ENCODE results near the gene C17orf50.
"Not testable (repeated sequence)": the region's sequence is repeated elsewhere in the genome, so short reads cannot be mapped to it uniquely, and the experiment has no call there.

The C17orf50 gene

DNA sequence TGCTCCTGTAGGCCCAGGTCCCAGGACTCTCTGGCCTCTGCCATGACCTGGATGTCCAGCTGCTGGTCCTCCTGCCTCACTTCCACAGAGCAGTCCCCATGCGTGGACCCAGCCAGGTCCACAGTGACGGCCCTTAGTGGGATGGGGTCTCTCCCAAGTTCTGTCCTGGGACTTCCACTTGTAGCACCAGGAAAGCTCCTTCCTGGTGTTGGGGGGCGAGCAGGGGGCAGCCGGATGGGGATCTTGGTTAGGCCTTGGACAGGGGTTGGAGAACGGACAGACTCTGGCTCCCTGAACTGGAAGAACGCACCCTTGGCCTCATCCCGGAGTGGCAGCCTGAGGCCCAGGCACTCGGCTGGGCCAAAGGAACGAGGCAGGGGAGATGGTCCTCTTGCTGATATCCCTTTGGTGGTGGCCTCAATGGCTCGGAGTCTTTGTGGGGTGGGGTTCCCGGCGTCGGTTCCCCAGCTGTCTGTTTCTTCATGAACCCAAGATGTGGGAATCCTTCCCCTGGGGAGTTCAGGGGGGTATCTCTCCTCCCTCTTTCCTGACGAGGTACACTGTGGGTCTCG, 14.9 kb upstream of the C17orf50 start:
- H3K9me3 ChIP-seq (replicated peaks; ENCODE audit: low read length): no peaks in the 10 kb centered on the region
- H3K4me1 ChIP-seq (ENCODE audit: control insufficient read depth, insufficient read depth, low read length): peaks cover 13% of the 10 kb centered on the region
- no peak overlapping the region for H3K4me2 ChIP-seq (ENCODE audit: low read length)
- H3K36me3 ChIP-seq (ENCODE audit: insufficient read depth, low read length): no peaks in the 10 kb centered on the region
- H3K4me3 ChIP-seq (ENCODE audit: low read length): no peak overlapping the region
- no peak overlapping the region for H3K9ac ChIP-seq (ENCODE audit: low read depth, low read length)
- H3K27me3 ChIP-seq (ENCODE audit: control insufficient read depth, insufficient read depth, low read length): peaks cover 72% of the 10 kb centered on the region

DNA sequence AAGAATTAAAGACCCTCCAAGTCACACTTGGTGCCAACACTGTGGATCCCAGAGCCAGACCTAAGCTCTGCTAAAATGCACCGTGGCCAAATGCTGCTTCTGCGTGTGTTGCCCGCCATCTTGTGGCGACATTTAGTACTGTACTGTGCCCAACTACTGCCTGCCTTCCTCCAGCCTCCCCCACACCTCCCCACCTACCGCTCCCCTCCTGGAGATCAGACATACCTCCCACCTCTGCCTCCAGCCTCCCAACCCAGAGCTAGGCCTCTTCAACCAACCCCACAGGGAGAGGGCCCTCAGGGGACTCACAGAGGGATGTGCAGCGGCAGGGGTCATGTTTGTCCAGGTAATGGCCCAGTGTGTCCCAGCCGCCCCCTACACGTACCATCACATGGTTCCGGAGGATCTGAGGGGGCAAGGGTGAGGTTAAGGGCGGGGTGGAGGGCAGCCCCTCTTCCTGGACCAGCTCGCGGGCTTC, 13.1 kb upstream of the C17orf50 start:
- Histone ChIP-seq H3K27me3 (ENCODE audit: control insufficient read depth, insufficient read depth, low read length) (peaks cover 61% of the 10 kb centered on the region), H3K4me3 (ENCODE audit: low read length) (no peak overlapping the region)

DNA sequence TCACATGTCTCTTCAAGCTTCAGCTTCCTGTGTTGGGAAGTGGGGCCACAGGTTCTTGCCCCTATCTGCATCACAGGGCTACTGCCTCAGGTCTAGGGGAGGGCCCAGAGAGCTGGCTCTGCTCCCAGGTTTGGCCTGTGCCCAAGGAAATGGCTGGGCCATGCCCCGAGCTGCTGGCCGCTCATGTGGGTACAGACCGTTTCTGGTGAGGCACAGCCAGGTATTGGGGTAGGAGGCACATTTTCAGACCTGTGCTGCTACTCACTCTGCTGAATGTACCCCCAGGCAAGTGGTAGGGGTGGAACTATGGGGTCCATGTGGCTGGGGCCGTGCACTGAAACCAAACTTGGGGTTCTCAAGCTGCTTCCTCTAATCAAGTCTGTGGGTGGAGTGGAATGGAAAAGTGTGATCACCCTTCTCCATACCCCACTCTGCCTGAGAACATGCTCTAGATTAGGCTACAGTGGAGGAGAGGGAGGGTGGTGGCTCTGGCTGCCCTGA, 12.3 kb upstream of the C17orf50 start:
- Histone ChIP-seq H3K27me3 (ENCODE audit: control insufficient read depth, insufficient read depth, low read length) (peaks cover 67% of the 10 kb centered on the region), H3K36me3 (ENCODE audit: insufficient read depth, low read length) (no peaks in the 10 kb centered on the region), H3K9ac (ENCODE audit: low read depth, low read length) (no peak overlapping the region)

More for the DNA sequence above, 13.1 kb upstream of the C17orf50 start:
- Histone ChIP-seq H3K9ac (ENCODE audit: low read depth, low read length) (no peak overlapping the region), H3K4me2 (ENCODE audit: low read length) (no peak overlapping the region), H3K36me3 (ENCODE audit: insufficient read depth, low read length) (no peaks in the 10 kb centered on the region), H3K9me3 (replicated peaks; ENCODE audit: low read length) (no peaks in the 10 kb centered on the region), H3K4me1 (ENCODE audit: control insufficient read depth, insufficient read depth, low read length) (peaks cover 10% of the 10 kb centered on the region)

DNA sequence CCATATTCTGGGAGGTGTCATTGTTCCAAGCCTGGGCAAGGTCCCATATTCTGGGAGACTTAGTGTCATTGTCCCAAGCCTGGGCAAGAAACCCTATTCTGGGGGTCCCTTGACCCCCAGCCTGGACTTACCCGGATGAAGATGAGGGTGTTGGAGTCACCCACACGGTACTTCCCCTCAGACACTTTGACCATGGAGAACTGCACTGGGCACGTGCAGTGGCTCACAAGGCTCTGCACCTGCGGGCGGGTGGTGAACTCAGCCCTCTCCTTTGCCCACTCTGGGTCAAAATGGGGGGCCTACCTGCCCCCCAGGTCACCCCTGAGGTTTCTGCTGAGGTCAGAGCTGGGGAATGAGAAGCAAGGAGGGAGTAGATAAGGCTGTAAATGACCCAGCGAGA, 11.7 kb upstream of the C17orf50 start:
- peaks cover 73% of the 10 kb centered on the region for H3K27me3 ChIP-seq (ENCODE audit: control insufficient read depth, insufficient read depth, low read length)
- H3K36me3 ChIP-seq (ENCODE audit: insufficient read depth, low read length): no peaks in the 10 kb centered on the region
- H3K4me2 ChIP-seq (ENCODE audit: low read length): no peak overlapping the region
- H3K4me3 ChIP-seq (ENCODE audit: low read length): no peak overlapping the region
- no peak overlapping the region for H3K9ac ChIP-seq (ENCODE audit: low read depth, low read length)
- peaks cover 10% of the 10 kb centered on the region for H3K4me1 ChIP-seq (ENCODE audit: control insufficient read depth, insufficient read depth, low read length)
- H3K9me3 ChIP-seq (replicated peaks; ENCODE audit: low read length): no peaks in the 10 kb centered on the region

More for the DNA sequence above, 12.3 kb upstream of the C17orf50 start:
- Histone ChIP-seq H3K4me2 (ENCODE audit: low read length) (no peak overlapping the region), H3K4me3 (ENCODE audit: low read length) (no peak overlapping the region), H3K4me1 (ENCODE audit: control insufficient read depth, insufficient read depth, low read length) (peaks cover 10% of the 10 kb centered on the region), H3K9me3 (replicated peaks; ENCODE audit: low read length) (no peaks in the 10 kb centered on the region)

DNA sequence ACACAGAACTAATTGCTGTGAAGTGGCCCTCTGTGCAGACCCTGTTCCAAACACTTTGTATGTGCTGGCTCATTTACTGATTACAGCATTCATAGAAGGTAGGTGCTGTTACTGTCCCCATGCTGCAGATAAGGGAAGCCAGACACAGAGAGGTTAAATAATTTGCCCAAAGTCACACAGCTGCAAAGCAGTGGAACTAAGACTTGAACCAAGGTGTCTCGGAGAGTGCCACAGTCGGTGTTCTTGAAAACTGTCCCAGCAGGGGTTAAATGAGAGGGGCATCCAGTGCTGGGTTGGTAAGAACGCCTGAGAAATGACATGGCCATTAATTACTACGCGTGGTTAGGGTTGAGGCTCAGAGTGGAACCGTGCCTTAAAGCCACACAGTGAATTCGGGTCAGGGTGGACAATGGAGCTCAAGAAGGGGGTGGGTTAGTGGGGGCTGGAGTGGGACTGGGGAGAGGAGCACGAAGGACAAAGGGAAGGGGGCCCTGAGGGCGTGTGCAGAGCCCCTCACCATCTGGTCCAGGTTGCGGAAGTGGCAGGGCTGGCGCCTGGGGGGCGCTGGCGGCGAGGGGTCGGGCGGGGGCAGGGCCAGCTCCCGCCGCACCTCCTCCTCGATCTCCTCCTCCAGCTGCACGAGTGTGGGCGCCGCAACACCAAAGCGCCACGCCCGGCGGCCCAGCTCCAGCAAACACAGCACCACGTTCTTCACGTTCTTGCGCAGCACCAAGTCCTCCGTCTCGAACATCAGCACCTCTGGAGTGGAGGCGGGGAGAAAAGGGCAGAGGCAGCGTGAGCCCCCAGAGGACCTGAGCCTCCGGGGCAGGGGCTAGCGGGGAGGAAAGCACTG, 10.9 kb upstream of the C17orf50 start:
- peaks cover 10% of the 10 kb centered on the region for H3K4me1 ChIP-seq (ENCODE audit: control insufficient read depth, insufficient read depth, low read length)
- H3K27me3 ChIP-seq (ENCODE audit: control insufficient read depth, insufficient read depth, low read length): peaks cover 73% of the 10 kb centered on the region
- no peaks in the 10 kb centered on the region for H3K9me3 ChIP-seq (replicated peaks; ENCODE audit: low read length)
- H3K4me2 ChIP-seq (ENCODE audit: low read length): peak overlapping the region; percentile 65
- H3K9ac ChIP-seq (ENCODE audit: low read depth, low read length): no peak overlapping the region
- H3K4me3 ChIP-seq (ENCODE audit: low read length): no peak overlapping the region
- no peaks in the 10 kb centered on the region for H3K36me3 ChIP-seq (ENCODE audit: insufficient read depth, low read length)

DNA sequence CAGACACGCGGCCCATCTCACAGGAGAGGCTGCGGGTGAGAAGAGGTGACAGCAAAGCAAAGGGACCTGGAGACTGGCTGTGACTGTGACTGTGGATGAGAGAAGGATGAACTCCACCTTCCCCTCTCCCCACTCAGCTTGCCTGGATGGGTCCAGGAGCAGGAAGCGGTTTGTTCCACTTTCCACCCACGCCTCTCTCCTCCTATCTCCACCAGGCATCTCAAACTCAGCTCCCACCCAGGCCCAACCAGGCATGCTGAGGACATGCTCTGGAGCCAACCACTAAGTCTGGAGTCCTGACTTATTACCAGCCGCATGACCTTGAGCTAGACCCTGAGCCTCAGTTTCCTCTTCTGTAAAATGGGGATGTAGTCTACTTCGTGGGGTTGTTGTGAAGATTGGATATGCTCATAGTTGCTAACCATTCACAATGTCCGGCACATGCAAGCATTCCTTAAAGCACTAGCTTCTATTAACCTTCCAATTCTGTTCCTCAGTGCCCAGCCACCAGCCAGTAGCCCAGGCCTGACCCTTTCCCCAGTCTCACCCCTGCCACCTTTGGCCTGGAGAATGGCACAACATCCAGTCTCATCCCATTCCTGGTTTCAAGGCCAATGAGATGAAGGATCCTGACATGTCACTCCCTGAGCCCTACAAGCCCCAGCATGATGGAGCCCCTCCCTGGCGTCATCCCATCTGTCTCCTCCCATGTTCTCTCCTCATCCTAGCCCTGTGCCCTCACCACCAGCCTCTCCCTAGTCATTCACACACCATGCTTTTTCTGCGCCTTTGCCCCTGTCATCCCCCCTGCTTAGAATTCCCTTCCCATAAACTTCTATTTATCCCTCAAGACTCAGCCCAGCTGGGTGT, 9.9 kb upstream of the C17orf50 start:
- H3K4me2 ChIP-seq (ENCODE audit: low read length): peak overlapping the region; percentile 65
- peaks cover 10% of the 10 kb centered on the region for H3K4me1 ChIP-seq (ENCODE audit: control insufficient read depth, insufficient read depth, low read length)
- H3K4me3 ChIP-seq (ENCODE audit: low read length): no peak overlapping the region
- no peaks in the 10 kb centered on the region for H3K9me3 ChIP-seq (replicated peaks; ENCODE audit: low read length)
- H3K36me3 ChIP-seq (ENCODE audit: insufficient read depth, low read length): no peaks in the 10 kb centered on the region
- H3K27me3 ChIP-seq (ENCODE audit: control insufficient read depth, insufficient read depth, low read length): peaks cover 68% of the 10 kb centered on the region
- no peak overlapping the region for H3K9ac ChIP-seq (ENCODE audit: low read depth, low read length)

DNA sequence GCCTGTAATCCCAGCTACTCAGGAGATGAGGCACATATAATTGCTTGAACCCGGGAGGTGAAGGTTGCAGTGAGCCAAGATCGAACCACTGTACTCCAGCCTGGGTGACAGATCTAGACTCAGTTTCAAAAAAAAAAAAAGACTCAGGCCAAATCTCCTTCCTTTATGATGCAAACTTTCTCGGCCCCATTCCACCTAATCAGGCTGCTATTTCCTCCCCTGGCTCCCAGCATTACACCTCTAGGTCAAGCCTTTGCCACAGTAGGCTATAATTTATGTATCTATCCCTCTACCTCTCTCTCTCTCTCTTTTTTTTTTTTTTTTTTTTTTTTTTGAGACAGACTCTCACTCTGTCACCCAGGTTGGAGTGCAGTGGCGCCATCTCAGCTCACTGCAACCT, 9.1 kb upstream of the C17orf50 start:
- H3K4me3 ChIP-seq (ENCODE audit: low read length): not testable (repeated sequence)

DNA sequence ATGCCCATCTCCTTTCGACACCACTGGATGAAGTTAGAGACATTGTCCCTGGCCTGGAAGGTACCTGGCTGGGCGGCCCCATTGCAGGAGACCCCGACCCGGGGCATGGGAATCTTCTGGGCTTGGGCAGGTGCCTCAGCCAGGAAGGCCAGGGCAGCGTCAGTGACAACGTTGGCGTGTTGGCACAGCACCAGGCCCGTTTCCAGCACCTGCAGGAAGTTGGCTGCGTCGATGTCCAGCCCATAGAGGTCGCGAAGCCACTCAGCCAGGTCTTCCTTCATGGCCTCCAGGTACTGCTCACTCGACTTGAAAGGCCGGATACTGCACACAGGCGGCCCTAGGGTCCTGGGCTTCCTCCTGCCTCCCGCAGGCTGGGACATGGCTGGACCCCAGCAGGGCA, 8.2 kb upstream of the C17orf50 start:
- Histone ChIP-seq H3K4me2 (ENCODE audit: low read length) (no peak overlapping the region), H3K27me3 (ENCODE audit: control insufficient read depth, insufficient read depth, low read length) (peaks cover 63% of the 10 kb centered on the region), H3K36me3 (ENCODE audit: insufficient read depth, low read length) (no peaks in the 10 kb centered on the region), H3K4me1 (ENCODE audit: control insufficient read depth, insufficient read depth, low read length) (peaks cover 10% of the 10 kb centered on the region), H3K9me3 (replicated peaks; ENCODE audit: low read length) (no peaks in the 10 kb centered on the region), H3K9ac (ENCODE audit: low read depth, low read length) (no peak overlapping the region), H3K4me3 (ENCODE audit: low read length) (no peak overlapping the region)

More for the DNA sequence above, 9.1 kb upstream of the C17orf50 start:
- not testable (repeated sequence) for H3K4me2 ChIP-seq (ENCODE audit: low read length); H3K36me3 ChIP-seq (ENCODE audit: insufficient read depth, low read length); H3K9me3 ChIP-seq (replicated peaks; ENCODE audit: low read length); H3K9ac ChIP-seq (ENCODE audit: low read depth, low read length)
- Histone ChIP-seq H3K4me1 (ENCODE audit: control insufficient read depth, insufficient read depth, low read length) (peaks cover 10% of the 10 kb centered on the region), H3K27me3 (ENCODE audit: control insufficient read depth, insufficient read depth, low read length) (peaks cover 60% of the 10 kb centered on the region)

DNA sequence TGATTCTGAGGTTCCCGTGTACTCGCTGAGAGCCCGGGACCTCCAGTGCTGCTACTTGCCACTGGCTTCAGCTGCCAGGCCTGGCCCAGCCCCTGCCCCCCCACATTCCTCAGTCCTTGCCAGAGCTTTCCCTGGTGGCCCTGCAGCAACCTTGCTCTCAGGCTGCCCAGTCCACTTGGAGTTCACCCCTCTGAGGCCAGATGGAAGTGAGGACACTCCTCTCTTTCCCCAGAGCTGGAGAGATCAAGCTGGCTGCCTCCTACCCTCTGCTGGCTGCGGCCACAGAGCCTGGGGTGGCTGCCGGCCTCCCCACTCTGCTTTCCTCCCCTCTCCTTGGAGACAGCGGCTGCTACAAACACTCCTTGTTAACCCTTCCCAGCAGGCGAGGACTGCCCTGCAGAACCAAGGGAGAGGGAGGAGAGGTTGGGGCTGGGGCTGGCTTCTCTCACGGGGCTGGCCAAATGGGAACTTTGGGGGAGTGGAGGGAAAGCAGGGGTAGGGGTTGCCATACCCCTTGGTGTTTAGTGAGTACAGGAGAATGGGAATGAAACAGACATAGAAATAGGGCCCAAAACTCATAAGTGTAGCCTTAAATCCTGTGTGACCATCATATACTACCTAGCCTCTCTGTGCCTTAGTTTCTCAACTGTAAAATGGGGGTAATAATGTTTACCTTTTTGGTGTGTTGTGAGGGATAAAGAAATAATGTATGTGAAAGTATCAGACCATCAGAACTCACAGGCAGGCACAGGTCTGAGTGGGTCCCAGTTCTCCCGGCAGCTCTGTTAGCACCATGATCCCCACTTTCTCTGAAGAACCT, 7.5 kb upstream of the C17orf50 start, which contains the start of gene GAS2L2:
Gene GAS2L2 (minus strand): TSS at position 295 of the 820 bp plus-strand sequence. CDS start 389 bp downstream, outside the sequence.
- no peak within 1 kb of the TSS for H3K4me3 ChIP-seq (ENCODE audit: low read length)
- peaks cover 64% of the 10 kb centered on the region for H3K27me3 ChIP-seq (ENCODE audit: control insufficient read depth, insufficient read depth, low read length)
- no peaks in the 10 kb centered on the region for H3K9me3 ChIP-seq (replicated peaks; ENCODE audit: low read length)
- peaks cover 10% of the 10 kb centered on the region for H3K4me1 ChIP-seq (ENCODE audit: control insufficient read depth, insufficient read depth, low read length)
- no peak within 1 kb of the TSS for H3K9ac ChIP-seq (ENCODE audit: low read depth, low read length)
- H3K36me3 ChIP-seq (ENCODE audit: insufficient read depth, low read length): no peaks in the 10 kb centered on the region
- H3K4me2 ChIP-seq (ENCODE audit: low read length): no peak within 1 kb of the TSS

DNA sequence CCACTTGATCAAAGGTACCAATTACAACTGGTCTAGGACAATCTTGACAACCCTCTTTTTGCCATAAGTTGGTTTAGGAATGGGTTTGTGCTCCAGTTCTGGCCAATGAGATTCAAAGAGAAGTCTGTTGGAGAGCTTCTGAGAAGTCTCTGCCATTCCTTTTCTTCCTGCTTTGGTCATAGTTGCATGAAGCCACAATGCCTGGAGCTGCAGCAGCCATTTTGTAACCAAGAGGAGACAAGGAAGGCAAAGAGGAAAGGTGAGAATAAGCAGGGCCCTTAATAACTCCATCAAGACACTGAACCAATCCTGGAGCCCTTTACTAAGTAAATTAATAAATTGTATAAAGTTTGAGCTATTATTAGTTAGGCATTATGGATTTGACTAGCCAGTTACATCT, 3.4 kb upstream of the C17orf50 start:
- no peaks in the 10 kb centered on the region for H3K4me1 ChIP-seq (ENCODE audit: control insufficient read depth, insufficient read depth, low read length)
- H3K4me3 ChIP-seq (ENCODE audit: low read length): no peak overlapping the region
- no peak overlapping the region for H3K4me2 ChIP-seq (ENCODE audit: low read length)
- H3K9ac ChIP-seq (ENCODE audit: low read depth, low read length): no peak overlapping the region
- H3K27me3 ChIP-seq (ENCODE audit: control insufficient read depth, insufficient read depth, low read length): peaks cover 56% of the 10 kb centered on the region
- no peaks in the 10 kb centered on the region for H3K36me3 ChIP-seq (ENCODE audit: insufficient read depth, low read length)
- H3K9me3 ChIP-seq (replicated peaks; ENCODE audit: low read length): no peaks in the 10 kb centered on the region

Data from skeletal muscle satellite cell (primary cell).